GM19328 (cell line): ENCODE measurements around the gene ACTRT1.

Source experiments
- ATAC-seq: cut with Tn5 transposase; IDR thresholded peaks from one replicate; pipeline ENCODE4 v1.9.1; 2021; ENCODE audit warnings: mild to moderate bottlenecking, moderate library complexity; ENCODE audit not compliant: unreplicated experiment

The ACTRT1 gene

DNA sequence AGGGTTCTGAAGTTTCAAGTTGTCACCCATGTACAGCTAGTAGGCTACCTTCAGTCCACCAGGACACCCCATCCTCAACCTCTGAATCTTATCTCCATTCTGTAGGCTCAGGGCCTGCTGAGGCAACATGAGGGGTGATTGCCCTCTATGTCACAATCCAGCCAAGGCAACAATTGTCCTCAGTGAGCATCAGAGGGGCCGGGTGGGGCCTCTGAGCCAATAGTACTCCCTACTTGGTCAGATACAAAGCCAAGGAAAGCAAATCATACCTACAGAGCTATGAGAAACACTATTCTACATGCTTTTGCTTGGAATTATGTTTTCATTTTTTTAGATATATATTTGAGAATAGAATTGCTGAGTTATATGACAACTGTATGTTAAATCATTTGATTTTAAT is at the start of gene ACTRT1:
Gene ACTRT1 (minus strand): TSS at position 101 of the 400 bp plus-strand sequence. CDS start 197 bp downstream, outside the sequence.
- ATAC-seq, result no peak

DNA sequence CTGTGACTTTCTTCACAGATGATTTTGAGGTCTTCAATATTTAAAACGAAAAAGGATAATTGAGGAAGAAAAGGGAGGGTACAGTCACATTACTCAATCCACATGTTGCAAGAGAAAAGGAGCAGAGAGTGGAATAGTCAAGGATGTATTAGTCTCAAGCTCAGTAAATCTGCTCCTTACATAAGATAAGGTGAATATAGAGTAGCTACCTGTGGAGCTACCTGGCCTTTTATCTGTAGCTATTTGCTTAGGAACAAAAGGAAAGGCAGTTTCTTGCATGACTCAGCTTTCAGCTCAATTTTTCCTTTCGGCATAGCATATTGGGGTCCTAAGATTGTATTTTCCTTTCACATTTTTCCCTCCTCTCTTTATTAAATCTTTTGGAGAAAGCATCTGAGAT is 26.3 kb upstream of the ACTRT1 start:
- ATAC-seq, result no peak

DNA sequence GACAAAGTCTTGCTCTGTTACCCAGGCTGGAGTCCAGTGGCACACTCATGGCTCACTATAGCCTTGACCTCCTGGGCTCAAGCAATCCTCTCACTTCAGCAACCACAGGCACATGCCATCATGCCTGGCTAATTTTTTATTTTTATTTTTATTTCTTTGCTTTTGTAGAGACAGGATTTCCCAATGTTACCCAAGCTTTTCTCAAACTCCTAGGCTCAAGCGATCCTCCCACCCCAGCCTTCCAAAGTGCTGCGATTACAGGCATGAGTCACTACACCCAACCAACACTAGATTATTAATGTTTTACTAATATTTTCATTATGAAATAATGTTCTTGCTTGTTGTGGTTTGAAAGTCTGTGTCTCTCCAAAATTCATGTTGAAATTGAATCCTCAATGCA is 5.2 kb upstream of the ACTRT1 start:
- no peak for ATAC-seq

DNA sequence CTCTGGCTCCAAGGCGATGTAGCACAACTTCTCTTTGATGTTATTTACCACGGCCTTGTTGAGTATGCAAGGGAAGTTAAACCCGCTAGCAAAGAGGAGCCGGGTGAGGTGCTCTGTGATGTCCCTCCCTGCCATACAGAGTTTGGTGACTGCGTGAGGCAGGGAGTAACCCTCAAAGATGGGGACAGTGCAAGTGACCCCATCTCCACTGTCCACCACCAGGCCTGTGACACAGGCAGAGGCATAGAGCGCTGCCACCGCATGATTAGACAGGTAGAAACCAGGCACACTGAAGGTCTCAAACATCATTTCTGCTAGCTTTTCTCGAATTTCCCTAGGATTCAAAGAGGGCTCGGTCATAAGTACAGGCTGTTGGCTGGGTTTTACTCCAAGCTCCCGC is 677 bp downstream of the ACTRT1 start:
- ATAC-seq, result no peak

DNA sequence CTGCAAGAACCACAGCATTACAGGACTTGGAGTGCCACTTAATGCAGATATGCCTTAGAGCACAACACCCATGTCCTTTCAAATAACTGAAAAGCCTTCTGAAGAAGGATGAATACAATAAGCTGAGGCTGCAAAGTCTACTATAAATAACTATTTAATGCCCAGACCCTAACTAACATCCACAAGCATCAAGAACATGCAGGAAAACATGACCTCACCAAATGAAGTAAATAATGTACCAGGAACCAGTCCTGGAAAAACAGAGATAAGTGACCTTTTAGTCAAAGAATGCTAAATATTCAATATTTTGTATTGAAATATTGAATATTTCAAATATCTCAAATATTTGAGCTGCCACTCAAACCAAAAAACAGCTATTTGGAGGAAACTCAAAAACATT is 16.9 kb downstream of the ACTRT1 start:
- ATAC-seq, result no peak

DNA sequence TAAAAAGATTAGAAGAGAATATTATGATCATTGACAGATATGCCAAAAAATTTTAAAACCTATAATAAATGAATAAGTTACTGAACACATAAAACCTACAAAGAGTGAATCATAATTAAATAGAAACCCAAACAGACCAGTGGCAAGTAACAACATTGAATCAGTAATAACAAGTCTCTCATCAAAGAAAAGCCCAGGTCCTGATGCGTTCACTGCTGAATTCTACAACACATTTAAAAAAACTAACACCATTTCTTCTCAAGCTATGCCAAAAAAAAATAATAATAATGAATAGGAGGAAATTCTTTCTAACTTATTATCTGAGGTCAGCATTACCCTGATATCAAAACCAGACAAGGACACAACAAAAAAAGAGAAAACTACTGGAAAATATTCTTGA is 30.6 kb downstream of the ACTRT1 start:
- no peak for ATAC-seq

DNA sequence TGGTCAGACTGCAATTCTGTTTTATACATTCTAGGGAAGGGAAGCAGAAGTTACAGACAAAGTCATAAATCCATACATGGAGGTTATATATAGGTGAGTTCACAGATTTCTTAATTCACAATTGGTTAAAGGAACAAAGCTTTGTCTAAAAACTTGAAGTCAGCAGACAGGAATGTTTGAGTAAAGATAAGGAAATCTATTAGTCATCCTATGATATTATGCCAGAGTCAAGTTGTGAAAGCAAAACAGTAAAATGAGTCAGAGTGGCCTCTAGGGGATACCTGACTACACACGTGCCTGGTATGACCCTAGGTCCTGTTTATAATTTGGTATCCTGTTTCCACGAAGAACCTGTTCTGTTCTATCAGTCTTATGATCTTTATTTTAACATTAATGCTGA is 31.5 kb downstream of the ACTRT1 start:
- no peak for ATAC-seq

DNA sequence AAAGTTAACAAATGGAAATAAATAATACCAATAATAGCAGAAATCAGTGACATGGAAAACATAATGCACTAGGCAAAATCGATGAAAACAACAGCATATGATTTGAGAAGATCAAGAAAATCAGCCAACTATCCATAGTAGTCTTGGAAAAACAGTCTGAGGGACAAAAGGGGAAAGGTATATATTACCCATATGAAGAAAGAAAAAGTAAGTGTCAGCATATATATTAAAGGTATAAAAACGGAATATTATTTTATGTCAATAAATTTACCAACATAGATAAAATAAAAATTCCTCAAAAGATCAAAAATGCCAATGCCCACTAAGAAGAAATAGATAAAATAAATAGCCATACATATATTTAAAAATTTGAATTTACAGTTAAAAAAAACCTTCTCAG is 33.0 kb downstream of the ACTRT1 start:
- no peak for ATAC-seq

DNA sequence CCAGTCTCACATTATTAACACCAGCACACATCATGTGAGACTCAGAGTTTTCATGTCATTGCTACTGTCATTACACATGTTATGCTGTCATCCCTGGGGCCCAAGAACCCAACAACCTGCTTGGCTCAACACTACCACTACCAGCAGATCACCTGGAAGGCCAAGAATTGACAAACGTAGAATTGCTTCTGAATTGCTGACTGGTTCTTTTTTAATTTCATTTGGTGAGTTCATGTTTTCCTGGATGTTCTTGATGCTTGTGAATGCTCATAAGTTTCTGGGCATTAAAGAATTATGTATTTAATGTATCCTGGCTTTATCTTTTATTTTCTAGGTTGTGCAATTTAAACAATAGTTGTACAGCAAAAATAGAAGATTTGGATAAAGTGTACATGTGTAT is 40.2 kb downstream of the ACTRT1 start:
- no peak for ATAC-seq

DNA sequence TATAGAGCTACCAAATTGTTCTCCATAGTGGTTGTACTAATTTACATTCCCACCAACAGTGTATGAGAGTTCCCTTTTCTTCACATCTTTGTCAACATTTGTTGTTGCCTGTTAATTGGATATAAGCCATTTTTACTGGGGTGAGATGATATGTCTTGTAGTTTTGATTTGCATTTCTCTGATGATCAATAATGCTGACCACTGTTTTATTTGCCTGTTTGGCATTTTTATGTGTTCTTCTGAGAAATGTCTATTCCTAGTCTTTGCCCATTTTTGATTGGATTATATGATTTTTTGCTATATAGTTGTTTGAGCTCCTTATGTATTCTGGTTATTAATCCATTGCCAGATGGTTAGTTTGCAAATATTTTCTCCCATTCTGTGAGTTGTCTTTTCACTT is 44.3 kb downstream of the ACTRT1 start:
- no peak for ATAC-seq
